ENCODE results near the gene CST7.

CST7 gene

GRCh38 chr20:24934101-24934661 lies 14.9 kb upstream of the CST7 start:
- H3K4me3 ChIP-seq (ENCODE audit: low read depth, low read length) = no peak overlapping the region
- TF ChIP-seq CTCF (IDR thresholded peaks at IDR 0.05; ENCODE audit: low read depth, low read length) = no peak

GRCh38 chr20:24934716-24935115 lies 14.4 kb upstream of the CST7 start:
- no peak for TF ChIP-seq CTCF (IDR thresholded peaks at IDR 0.05; ENCODE audit: low read depth, low read length)
- H3K4me3 ChIP-seq (ENCODE audit: low read depth, low read length) = no peak overlapping the region

GRCh38 chr20:24935140-24935539 lies 13.9 kb upstream of the CST7 start:
- no peak for TF ChIP-seq CTCF (IDR thresholded peaks at IDR 0.05; ENCODE audit: low read depth, low read length)

GRCh38 chr20:24935766-24936525 lies 13.1 kb upstream of the CST7 start:
- H3K4me3 ChIP-seq (ENCODE audit: low read depth, low read length) = no peak overlapping the region
- no peak for TF ChIP-seq CTCF (IDR thresholded peaks at IDR 0.05; ENCODE audit: low read depth, low read length)

More at GRCh38 chr20:24935140-24935539, 13.9 kb upstream of the CST7 start:
- no peak overlapping the region for H3K4me3 ChIP-seq (ENCODE audit: low read depth, low read length)

- no peak for TF ChIP-seq CTCF (IDR thresholded peaks at IDR 0.05; ENCODE audit: low read depth, low read length)
Measured at GRCh38 chr20:24936526-24937407, 12.3 kb upstream of the CST7 start.

GRCh38 chr20:24937579-24937978 lies 11.5 kb upstream of the CST7 start:
- TF ChIP-seq CTCF (IDR thresholded peaks at IDR 0.05; ENCODE audit: low read depth, low read length) = no peak

More at GRCh38 chr20:24936526-24937407, 12.3 kb upstream of the CST7 start:
- H3K4me3 ChIP-seq (ENCODE audit: low read depth, low read length) = no peak overlapping the region

More at GRCh38 chr20:24937579-24937978, 11.5 kb upstream of the CST7 start:
- H3K4me3 ChIP-seq (ENCODE audit: low read depth, low read length) = no peak overlapping the region
